PC-3 (cell line): Measurements from ENCODE around the gene KCNT2. TPM values are rescaled to one million over a fixed set of nuclear protein-coding genes. Genes with fewer than 3 reads are reported as not detected.

Experiments
- ATAC-seq: fragments of 200-7000 bp; cut with Tn5 transposase; 2 replicates; pipeline ENCODE4 v1.9.1; 2020; ENCODE audit warnings: mild to moderate bottlenecking, moderate library complexity
- BruUV-seq: library from RNA; stranded (reverse); fragments of 400-500 nt; replicated peaks from 2 replicates; lab custom pipeline; 2021; lab: Mats Ljungman, UMichigan
- CTCF ChIA-PET: fragments of 300-600 bp; sonication (Branson Sonifier 250); formaldehyde crosslinking; loops from one replicate; lab custom pipeline; 2022; ENCODE audit warnings: antibody characterized with exemption; lab: Charles Lee
- POLR2A ChIA-PET: fragments of 300-600 bp; sonication (Branson Sonifier 250); formaldehyde crosslinking; loops from one replicate; lab custom pipeline; 2022; ENCODE audit warnings: antibody characterized with exemption; ENCODE audit not compliant: unreplicated experiment; lab: Charles Lee
- DNase-seq: peaks from one replicate; pipeline ENCODE4 v3.0.0-alpha.2; 2015
- H2AFZ ChIP-seq: fragments of 300-600 bp; sonication (generic); 2 replicates; pipeline ENCODE4 v1.6.0; 2016; ENCODE audit warnings: antibody characterized with exemption, low read length
- H3F3A ChIP-seq: fragments of 300-600 bp; sonication (generic); one replicate; pipeline ENCODE4 v1.6.0; 2017; ENCODE audit warnings: antibody characterized with exemption, low read length, control low read depth, mild to moderate bottlenecking; ENCODE audit not compliant: unreplicated experiment
- H3K27ac ChIP-seq: fragments of 300-600 bp; sonication (generic); 2 replicates; pipeline ENCODE4 v1.5.1; 2016; ENCODE audit warnings: mild to moderate bottlenecking, low read length
- H3K27me3 ChIP-seq: fragments of 300-600 bp; sonication (generic); 2 replicates; pipeline ENCODE4 v1.6.1; 2016; ENCODE audit warnings: low read length, mixed read lengths
- H3K36me3 ChIP-seq: fragments of 300-600 bp; sonication (generic); 2 replicates; pipeline ENCODE4 v1.6.1; 2016; ENCODE audit warnings: low read depth, mixed run types, low read length, mixed read lengths
- H3K4me1 ChIP-seq: fragments of 300-600 bp; sonication (generic); 2 replicates; pipeline ENCODE4 v1.5.1; 2016; ENCODE audit warnings: low read length; ENCODE audit not compliant: insufficient read depth
- H3K4me2 ChIP-seq: fragments of 300-600 bp; sonication (generic); 2 replicates; pipeline ENCODE4 v1.6.0; 2016; ENCODE audit warnings: low read length
- H3K4me3 ChIP-seq: fragments of 300-600 bp; sonication (generic); 2 replicates; pipeline ENCODE4 v1.5.1; 2016; ENCODE audit warnings: mild to moderate bottlenecking, low read length, mixed read lengths
- H3K79me2 ChIP-seq: fragments of 300-600 bp; sonication (generic); 2 replicates; pipeline ENCODE4 v1.6.1; 2017; ENCODE audit warnings: low read length, mixed read lengths
- H3K9ac ChIP-seq: fragments of 300-600 bp; sonication (generic); 2 replicates; pipeline ENCODE4 v1.6.0; 2016; ENCODE audit warnings: mild to moderate bottlenecking, low read length
- H3K9me2 ChIP-seq: fragments of 300-600 bp; sonication (generic); replicated peaks from 2 replicates; pipeline ENCODE4 v1.6.1; 2016; ENCODE audit warnings: mixed run types, low read length, mixed read lengths
- H3K9me3 ChIP-seq: fragments of 300-600 bp; sonication (generic); 2 replicates; pipeline ENCODE4 v1.6.1; 2016; ENCODE audit warnings: low read length, mixed read lengths
- H4K20me1 ChIP-seq: fragments of 300-600 bp; sonication (generic); 2 replicates; pipeline ENCODE4 v1.6.1; 2016; ENCODE audit warnings: low read length, mixed read lengths
- CTCF ChIP-seq: fragments of 300-600 bp; sonication (generic); conservative IDR thresholded peaks from 2 replicates; pipeline ENCODE4 v1.5.1; 2017; ENCODE audit warnings: antibody characterized with exemption, low read depth, mild to moderate bottlenecking, low read length
- EZH2 ChIP-seq: fragments of 300-600 bp; sonication (generic); IDR thresholded peaks from one replicate; pipeline ENCODE4 v1.6.1; 2017; ENCODE audit warnings: antibody characterized with exemption, mild to moderate bottlenecking, low read length; ENCODE audit not compliant: unreplicated experiment
- EZH2phosphoT487 ChIP-seq: fragments of 300-600 bp; sonication (generic); IDR thresholded peaks from 2 replicates; pipeline ENCODE4 v1.6.1; 2018; ENCODE audit warnings: mild to moderate bottlenecking, antibody characterized with exemption, low read length, borderline replicate concordance
- intact Hi-C: fragments of 100-400 bp; cut with micrococcal nuclease; formaldehyde crosslinking; loops from 2 replicates; pipeline ENCODE4 v1.9.0; 2023
- total RNA-seq: library from RNA; depleted of rRNA; stranded (reverse); fragments of >200 nt; gene quantifications from 2 replicates; pipeline ENCODE4 v1.2.3, GENCODE V29; 2014

The KCNT2 gene
- total RNA-seq, 1 experiment from 2014 or later, result 0.26 TPM

DNA sequence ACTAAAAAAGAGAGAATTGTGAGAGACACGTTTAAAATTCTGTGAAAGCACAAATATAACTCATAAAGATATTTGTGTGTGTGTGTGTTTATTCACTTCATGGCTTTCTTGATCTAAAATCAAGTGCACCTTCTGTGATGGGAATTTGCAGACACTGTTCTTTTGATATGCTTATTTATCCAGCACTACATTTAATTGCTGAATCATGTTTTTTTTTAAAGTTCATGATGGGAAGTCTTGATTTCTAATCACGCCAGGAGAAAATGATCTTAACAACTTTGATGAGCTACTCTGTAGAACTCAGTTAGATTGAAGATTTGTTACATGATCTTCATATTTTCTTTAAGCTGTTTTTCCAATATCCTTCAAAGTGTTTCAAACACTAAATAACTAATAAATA, 35.0 kb downstream of the KCNT2 start:
- ATAC-seq, result no peak
- Histone ChIP-seq H3F3A (no peaks in the 10 kb centered on the region), H3K79me2 (no peaks in the 10 kb centered on the region), H4K20me1 (no peaks in the 10 kb centered on the region), H3K4me1 (no peaks in the 10 kb centered on the region), H3K9me2 (no peaks in the 10 kb centered on the region), H3K36me3 (no peaks in the 10 kb centered on the region), H3K9ac (no peak overlapping the region), H3K27ac (no peak overlapping the region), H3K4me2 (no peak overlapping the region), H2AFZ (no peak overlapping the region), H3K9me3 (no peaks in the 10 kb centered on the region), H3K27me3 (no peaks in the 10 kb centered on the region), H3K4me3 (no peak overlapping the region)
- DNase-seq, result no peak
- ChIA-PET POLR2A (no interaction called here), CTCF (no interaction called here)
- TF ChIP-seq EZH2phosphoT487 (no peak), CTCF (no peak), EZH2 (no peak)
- BruUV-seq, result no TSS peak
- intact Hi-C loops, result no loop called here

DNA sequence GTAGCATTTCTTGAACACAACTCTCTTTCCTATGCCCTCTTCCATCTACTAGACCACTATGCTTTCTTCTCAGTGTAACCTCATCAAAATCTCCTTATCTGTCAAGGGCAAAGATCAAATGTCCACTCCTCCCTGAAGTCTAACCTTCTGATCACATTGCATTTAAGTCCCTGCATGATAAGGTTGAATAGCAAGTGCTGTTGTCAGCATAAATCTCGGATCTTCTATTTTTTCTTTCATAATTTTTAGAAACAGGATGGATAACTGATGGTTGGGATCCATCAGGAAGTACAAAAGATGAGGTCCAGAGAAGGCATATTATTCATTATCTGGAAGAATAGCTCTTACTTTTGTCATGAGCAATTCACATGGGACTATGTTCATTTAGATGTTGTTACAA, 41.0 kb downstream of the KCNT2 start:
- H3K4me3 ChIP-seq, result no peak overlapping the region
- POLR2A ChIA-PET, result no interaction called here
- ATAC-seq (no peak), DNase-seq (no peak)
- H3K27ac ChIP-seq, result no peak overlapping the region
- no TSS peak for BruUV-seq
- no peak overlapping the region for H3K4me2 ChIP-seq
- H3K9ac ChIP-seq, result no peak overlapping the region
- H3K9me2 ChIP-seq, result no peaks in the 10 kb centered on the region
- H4K20me1 ChIP-seq, result no peaks in the 10 kb centered on the region
- no peaks in the 10 kb centered on the region for H3K9me3 ChIP-seq
- H3F3A ChIP-seq, result no peaks in the 10 kb centered on the region
- CTCF ChIA-PET, result no interaction called here
- no peaks in the 10 kb centered on the region for H3K27me3 ChIP-seq
- H3K79me2 ChIP-seq, result no peaks in the 10 kb centered on the region
- no peak overlapping the region for H2AFZ ChIP-seq
- no peak for TF ChIP-seq EZH2
- TF ChIP-seq EZH2phosphoT487, result no peak
- TF ChIP-seq CTCF, result no peak
- no peaks in the 10 kb centered on the region for H3K36me3 ChIP-seq
- H3K4me1 ChIP-seq, result no peaks in the 10 kb centered on the region
- intact Hi-C loops, result no loop called here

DNA sequence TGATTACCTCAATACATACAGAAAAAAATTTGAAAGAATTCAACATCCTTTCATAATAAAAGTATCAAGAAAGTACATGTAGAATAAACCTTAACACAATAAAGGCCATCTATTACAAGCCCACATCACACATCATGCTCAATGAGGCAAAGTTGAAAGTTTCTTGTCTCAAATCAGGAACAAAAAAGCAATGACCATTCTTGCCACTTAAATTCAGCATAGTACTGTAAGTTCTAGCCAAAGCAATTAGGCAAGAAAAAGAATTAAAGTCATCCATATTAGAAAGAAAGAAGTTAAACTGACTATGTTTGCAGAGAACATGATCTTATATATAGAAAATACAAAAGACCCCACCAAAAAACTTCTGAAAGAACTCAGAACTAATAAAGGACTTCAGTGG, 44.5 kb downstream of the KCNT2 start:
- Histone ChIP-seq H4K20me1 (no peaks in the 10 kb centered on the region), H3K4me2 (no peak overlapping the region), H3F3A (no peaks in the 10 kb centered on the region), H3K9me3 (no peaks in the 10 kb centered on the region), H2AFZ (no peak overlapping the region), H3K27me3 (no peaks in the 10 kb centered on the region), H3K4me1 (no peaks in the 10 kb centered on the region), H3K9ac (no peak overlapping the region), H3K27ac (no peak overlapping the region), H3K9me2 (no peaks in the 10 kb centered on the region), H3K4me3 (no peak overlapping the region), H3K79me2 (no peaks in the 10 kb centered on the region), H3K36me3 (no peaks in the 10 kb centered on the region)
- intact Hi-C loops, result no loop called here
- DNase-seq, result no peak
- BruUV-seq, result no TSS peak
- ChIA-PET CTCF (no interaction called here), POLR2A (no interaction called here)
- ATAC-seq, result no peak
- TF ChIP-seq EZH2phosphoT487 (no peak), CTCF (no peak), EZH2 (no peak)
